Panc1 (cell line): ENCODE measurements around the gene BCL10. TPM values are rescaled to one million over a fixed set of nuclear protein-coding genes. Genes with fewer than 3 reads are reported as not detected.

Source experiments
- ATAC-seq: fragments of 200-7000 bp; cut with Tn5 transposase; 2 replicates; pipeline ENCODE4 v1.9.1; 2020; ENCODE audit warnings: mild to moderate bottlenecking, moderate library complexity
- BruUV-seq: library from RNA; stranded (reverse); fragments of 400-500 nt; replicated peaks from 2 replicates; lab custom pipeline; 2021; lab: Mats Ljungman, UMichigan
- CTCF ChIA-PET: fragments of 300-600 bp; sonication (Branson Sonifier 250); formaldehyde crosslinking; loops from one replicate; lab custom pipeline; 2022; ENCODE audit warnings: antibody characterized with exemption; lab: Charles Lee
- POLR2A ChIA-PET: fragments of 300-600 bp; sonication (Branson Sonifier 250); formaldehyde crosslinking; loops from one replicate; lab custom pipeline; 2022; ENCODE audit warnings: antibody characterized with exemption; lab: Charles Lee
- DNase-seq: peaks from one replicate; pipeline ENCODE4 v3.0.0-alpha.2; 2010; ENCODE audit warnings: low read depth, low spot score
- H3K27ac ChIP-seq: 2 replicates; pipeline ENCODE4 v1.5.1; 2011; ENCODE audit warnings: mild to moderate bottlenecking, low read length, inconsistent platforms
- H3K27me3 ChIP-seq: fragments of 200-500 bp; sonication (Bioruptor generic); 2 replicates; pipeline ENCODE4 v1.6.0; 2014; ENCODE audit warnings: low read length, inconsistent platforms; ENCODE audit not compliant: control insufficient read depth, insufficient read depth
- H3K36me3 ChIP-seq: fragments of 200-500 bp; sonication (Bioruptor generic); 2 replicates; pipeline ENCODE4 v1.5.1; 2014; ENCODE audit warnings: inconsistent platforms, mild to moderate bottlenecking, low read length, moderate library complexity; ENCODE audit not compliant: control insufficient read depth, insufficient read depth
- H3K4me1 ChIP-seq: 2 replicates; pipeline ENCODE4 v1.5.1; 2011; ENCODE audit warnings: inconsistent platforms, mild to moderate bottlenecking, low read length, moderate library complexity; ENCODE audit not compliant: control insufficient read depth, insufficient read depth
- H3K4me3 ChIP-seq, 2 experiments: 2 replicates each; pipeline ENCODE4 v1.5.1; 2011 to 2012; ENCODE audit warnings: low read depth in 2 of 2, low read length in 2 of 2, mild to moderate bottlenecking in 2 of 2, inconsistent platforms in 1 of 2, moderate library complexity in 1 of 2
- H3K9me3 ChIP-seq: fragments of 200-500 bp; sonication (Bioruptor generic); 2 replicates; pipeline ENCODE4 v1.5.1; 2014; ENCODE audit warnings: low read depth, mild to moderate bottlenecking, inconsistent platforms, low read length, moderate library complexity; ENCODE audit not compliant: control insufficient read depth, insufficient read depth
- POLR2AphosphoS5 ChIP-seq: IDR thresholded peaks from 2 replicates; pipeline ENCODE4 v1.6.1; 2012; ENCODE audit warnings: mild to moderate bottlenecking, low read depth, low read length, moderate library complexity
- SIN3A ChIP-seq: IDR thresholded peaks from 2 replicates; pipeline ENCODE4 v1.6.1; 2012; ENCODE audit warnings: low read depth, mild to moderate bottlenecking, low read length, moderate library complexity, borderline replicate concordance; ENCODE audit not compliant: insufficient read depth
- TCF7L2 ChIP-seq: IDR thresholded peaks from 2 replicates; pipeline ENCODE4 v1.6.1; 2011; ENCODE audit warnings: mild to moderate bottlenecking, low read depth, low read length, inconsistent platforms
- in situ Hi-C: cut with HindIII; loops from 2 replicates; pipeline ENCODE4 v1.10.0; 2016; ENCODE audit warnings: low sequenced_read_pairs, low pct_unique_long_range_greater_than_20kb
- intact Hi-C: fragments of 100-400 bp; cut with micrococcal nuclease; formaldehyde crosslinking; loops from one replicate; pipeline ENCODE4 v1.10.0; 2022; ENCODE audit not compliant: unreplicated experiment
- total RNA-seq: library from RNA; stranded (reverse); gene quantifications from one replicate; pipeline ENCODE4 v1.2.1, GENCODE V29; 2021; ENCODE audit not compliant: unreplicated experiment
- TF ChIP-seq, protein P1 (sequence below): fragments of 450-650 bp; IDR thresholded peaks from 2 replicates; pipeline ENCODE4 v1.5.1; 2017; ENCODE audit warnings: mild to moderate bottlenecking
- TF ChIP-seq, protein P2 (sequence below), 2 experiments: IDR thresholded peaks; 2 replicates each; pipeline ENCODE4 v1.6.1; 2011 to 2012; ENCODE audit warnings: low read depth in 2 of 2, control low read depth in 1 of 2, low read length in 1 of 2, mild to moderate bottlenecking in 1 of 2, moderate library complexity in 1 of 2; ENCODE audit not compliant: insufficient read depth in 1 of 2

The BCL10 gene
- total RNA-seq, 1 experiment from 2014 or later, result 69.9 TPM

DNA sequence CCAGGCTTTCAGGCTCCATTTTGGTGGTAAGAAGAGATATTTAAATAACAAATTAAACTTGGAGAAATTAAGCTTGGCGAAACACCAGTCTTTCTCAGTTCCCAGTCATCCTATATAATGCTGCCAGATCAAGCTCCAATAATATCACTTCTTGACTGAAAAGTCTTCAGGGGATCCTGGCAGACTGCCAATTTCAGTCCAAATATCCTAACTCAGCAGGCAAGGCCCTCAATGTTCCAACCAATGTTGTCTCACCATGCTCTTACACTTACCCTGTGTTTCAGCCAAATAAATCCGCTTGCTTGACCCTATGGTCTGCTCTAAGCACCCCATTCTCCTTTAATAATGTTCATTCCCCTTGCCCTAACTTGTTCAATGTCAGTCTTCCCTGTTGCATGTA is 39.9 kb upstream of the BCL10 start:
- intact Hi-C loops (no loop called here), in situ Hi-C loops (loop anchor here (25.0 kb wide), 1 partner anchor 371 kb away; no protein-coding TSS in a partner anchor)
- Histone ChIP-seq H3K9me3 (peaks cover 4% of the 10 kb centered on the region; the same call in 1 of the 2 replicates), H3K36me3 (peaks cover 6% of the 10 kb centered on the region), H3K4me1 (peaks cover 45% of the 10 kb centered on the region), H3K4me3 (no peak overlapping the region), H3K27me3 (no peaks in the 10 kb centered on the region), H3K27ac (peak overlapping the region; percentile 85)
- CTCF ChIA-PET, result no interaction called here
- no peak for TF ChIP-seq SIN3A
- TF ChIP-seq, protein P1, sequence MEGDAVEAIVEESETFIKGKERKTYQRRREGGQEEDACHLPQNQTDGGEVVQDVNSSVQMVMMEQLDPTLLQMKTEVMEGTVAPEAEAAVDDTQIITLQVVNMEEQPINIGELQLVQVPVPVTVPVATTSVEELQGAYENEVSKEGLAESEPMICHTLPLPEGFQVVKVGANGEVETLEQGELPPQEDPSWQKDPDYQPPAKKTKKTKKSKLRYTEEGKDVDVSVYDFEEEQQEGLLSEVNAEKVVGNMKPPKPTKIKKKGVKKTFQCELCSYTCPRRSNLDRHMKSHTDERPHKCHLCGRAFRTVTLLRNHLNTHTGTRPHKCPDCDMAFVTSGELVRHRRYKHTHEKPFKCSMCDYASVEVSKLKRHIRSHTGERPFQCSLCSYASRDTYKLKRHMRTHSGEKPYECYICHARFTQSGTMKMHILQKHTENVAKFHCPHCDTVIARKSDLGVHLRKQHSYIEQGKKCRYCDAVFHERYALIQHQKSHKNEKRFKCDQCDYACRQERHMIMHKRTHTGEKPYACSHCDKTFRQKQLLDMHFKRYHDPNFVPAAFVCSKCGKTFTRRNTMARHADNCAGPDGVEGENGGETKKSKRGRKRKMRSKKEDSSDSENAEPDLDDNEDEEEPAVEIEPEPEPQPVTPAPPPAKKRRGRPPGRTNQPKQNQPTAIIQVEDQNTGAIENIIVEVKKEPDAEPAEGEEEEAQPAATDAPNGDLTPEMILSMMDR, result no peak
- TF ChIP-seq POLR2AphosphoS5, result no peak
- TF ChIP-seq, protein P2, sequence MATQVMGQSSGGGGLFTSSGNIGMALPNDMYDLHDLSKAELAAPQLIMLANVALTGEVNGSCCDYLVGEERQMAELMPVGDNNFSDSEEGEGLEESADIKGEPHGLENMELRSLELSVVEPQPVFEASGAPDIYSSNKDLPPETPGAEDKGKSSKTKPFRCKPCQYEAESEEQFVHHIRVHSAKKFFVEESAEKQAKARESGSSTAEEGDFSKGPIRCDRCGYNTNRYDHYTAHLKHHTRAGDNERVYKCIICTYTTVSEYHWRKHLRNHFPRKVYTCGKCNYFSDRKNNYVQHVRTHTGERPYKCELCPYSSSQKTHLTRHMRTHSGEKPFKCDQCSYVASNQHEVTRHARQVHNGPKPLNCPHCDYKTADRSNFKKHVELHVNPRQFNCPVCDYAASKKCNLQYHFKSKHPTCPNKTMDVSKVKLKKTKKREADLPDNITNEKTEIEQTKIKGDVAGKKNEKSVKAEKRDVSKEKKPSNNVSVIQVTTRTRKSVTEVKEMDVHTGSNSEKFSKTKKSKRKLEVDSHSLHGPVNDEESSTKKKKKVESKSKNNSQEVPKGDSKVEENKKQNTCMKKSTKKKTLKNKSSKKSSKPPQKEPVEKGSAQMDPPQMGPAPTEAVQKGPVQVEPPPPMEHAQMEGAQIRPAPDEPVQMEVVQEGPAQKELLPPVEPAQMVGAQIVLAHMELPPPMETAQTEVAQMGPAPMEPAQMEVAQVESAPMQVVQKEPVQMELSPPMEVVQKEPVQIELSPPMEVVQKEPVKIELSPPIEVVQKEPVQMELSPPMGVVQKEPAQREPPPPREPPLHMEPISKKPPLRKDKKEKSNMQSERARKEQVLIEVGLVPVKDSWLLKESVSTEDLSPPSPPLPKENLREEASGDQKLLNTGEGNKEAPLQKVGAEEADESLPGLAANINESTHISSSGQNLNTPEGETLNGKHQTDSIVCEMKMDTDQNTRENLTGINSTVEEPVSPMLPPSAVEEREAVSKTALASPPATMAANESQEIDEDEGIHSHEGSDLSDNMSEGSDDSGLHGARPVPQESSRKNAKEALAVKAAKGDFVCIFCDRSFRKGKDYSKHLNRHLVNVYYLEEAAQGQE (IDR thresholded peaks at IDR 0.05; ENCODE audit: insufficient read depth in 1 of 2, low read depth in 2 of 2, low read length in 1 of 2), result no peak
- TF ChIP-seq TCF7L2, result no peak
- ATAC-seq (no peak), DNase-seq (no peak)
- BruUV-seq, result no TSS peak
- POLR2A ChIA-PET, result interaction anchor here (0.6 to 1.3 kb wide), 2 partner anchors 40 to 377 kb away, joined by 3 read pairs; partner anchors contain the start of gene BCL10

DNA sequence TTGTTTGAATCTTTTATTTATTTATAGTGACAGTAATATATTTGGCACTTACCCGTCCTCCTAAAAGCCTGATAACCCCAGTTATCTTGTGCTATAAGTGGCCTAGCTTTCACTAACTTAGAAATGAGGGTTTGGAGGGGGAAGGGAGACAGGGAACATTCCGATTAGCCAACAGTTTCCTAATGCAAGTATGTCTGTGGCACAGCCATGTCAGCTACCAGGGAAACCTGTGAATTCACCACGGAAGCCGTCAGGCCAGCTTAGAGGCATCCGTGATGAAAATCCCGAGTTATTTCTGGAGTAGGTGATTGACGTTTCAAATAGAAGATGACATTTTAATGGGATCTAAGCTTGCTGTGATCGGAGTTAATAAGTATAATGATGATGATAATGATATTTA is 39.4 kb upstream of the BCL10 start:
- CTCF ChIA-PET, result no interaction called here
- in situ Hi-C loops (loop anchor here (25.0 kb wide), 1 partner anchor 372 kb away; no protein-coding TSS in a partner anchor), intact Hi-C loops (no loop called here)

More for the DNA sequence above, 39.4 kb upstream of the BCL10 start:
- Histone ChIP-seq H3K36me3 (peaks cover 6% of the 10 kb centered on the region), H3K4me1 (peaks cover 43% of the 10 kb centered on the region), H3K27me3 (no peaks in the 10 kb centered on the region), H3K4me3 (no peak overlapping the region), H3K9me3 (peaks cover 4% of the 10 kb centered on the region; the same call in 1 of the 2 replicates), H3K27ac (peak overlapping the region; percentile 85)
- no peak for DNase-seq
- BruUV-seq, result no TSS peak
- TF ChIP-seq TCF7L2 (no peak), SIN3A (no peak), POLR2AphosphoS5 (no peak)
- TF ChIP-seq, protein P1, result no peak
- TF ChIP-seq, protein P2 (IDR thresholded peaks at IDR 0.05; ENCODE audit: insufficient read depth in 1 of 2, low read depth in 2 of 2, low read length in 1 of 2), result no peak
- POLR2A ChIA-PET, result interaction anchor here (0.6 to 1.3 kb wide), 2 partner anchors 39 to 377 kb away, joined by 3 read pairs; partner anchors contain the start of gene BCL10
- ATAC-seq, result no peak
